HCT116 (cell line): ENCODE data around the gene SSNA1. TPM values are rescaled to one million over a fixed set of nuclear protein-coding genes. Genes with fewer than 3 reads are reported as not detected.

Source experiments
- ATAC-seq: fragments of 200-7000 bp; cut with Tn5 transposase; 2 replicates; pipeline ENCODE4 v1.9.1; 2020; ENCODE audit warnings: mild to moderate bottlenecking, moderate library complexity
- BruUV-seq: library from RNA; stranded (reverse); fragments of 400-500 nt; replicated peaks from 2 replicates; lab custom pipeline; 2021; lab: Mats Ljungman, UMichigan
- CTCF ChIA-PET: fragments of 300-600 bp; sonication (Branson Sonifier 250); formaldehyde crosslinking; loops from one replicate; lab custom pipeline; 2021; ENCODE audit warnings: antibody characterized with exemption; lab: Charles Lee
- POLR2A ChIA-PET: fragments of 300-600, 350-600 bp; sonication (Branson Sonifier 250); formaldehyde crosslinking; loops from one replicate; lab custom pipeline; 2021; ENCODE audit warnings: antibody characterized with exemption; lab: Charles Lee
- RAD21 ChIA-PET, 2 experiments: fragments of 300-600 bp; sonication (Branson Sonifier 250); formaldehyde crosslinking; loops; one replicate each; lab custom pipeline; 2023; ENCODE audit warnings: low total read pairs in 2 of 2; ENCODE audit not compliant: uncharacterized antibody in 2 of 2, unreplicated experiment in 2 of 2, low non-redundant PET in 1 of 2; lab: Charles Lee
- DNase-seq: peaks from one replicate; pipeline ENCODE4 v3.0.0-alpha.2; 2010; ENCODE audit warnings: low read depth, low spot score
- H2AFZ ChIP-seq: fragments of 200-600 bp; shearing (Covaris generic), sonication (generic); 2 replicates; pipeline ENCODE4 v1.6.1; 2017; ENCODE audit warnings: low read depth, mixed run types, mixed read lengths, antibody characterized with exemption, low read length; ENCODE audit not compliant: poor library complexity, severe bottlenecking
- H3K27ac ChIP-seq: 2 replicates; pipeline ENCODE4 v1.5.1; 2012; ENCODE audit warnings: low read depth, low read length
- H3K27me3 ChIP-seq: fragments of 200-600 bp; sonication (generic); 2 replicates; pipeline ENCODE4 v1.6.1; 2016; ENCODE audit warnings: mixed run types, low read length, mixed read lengths; ENCODE audit not compliant: insufficient read depth
- H3K36me3 ChIP-seq, 2 experiments: fragments of 200-500 bp in 1 of 2; fragments of 200-600 bp in 1 of 2; sonication (Bioruptor generic) in 1 of 2; sonication (generic) in 1 of 2; 2 replicates each; pipeline versions ENCODE4 v1.5.1 to v1.6.1; 2014 to 2016; ENCODE audit warnings: low read length in 2 of 2, inconsistent platforms in 1 of 2, mixed read lengths in 1 of 2, mixed run types in 1 of 2; ENCODE audit not compliant: insufficient read depth in 2 of 2, control insufficient read depth in 1 of 2
- H3K4me1 ChIP-seq, 2 experiments: fragments of 200-600 bp in 1 of 2; sonication (generic) in 1 of 2; 2 replicates each; pipeline versions ENCODE4 v1.5.1 to v1.6.1; 2012 to 2017; ENCODE audit warnings: low read length in 2 of 2, inconsistent platforms in 1 of 2, mild to moderate bottlenecking in 1 of 2, mixed read lengths in 1 of 2, mixed run types in 1 of 2, moderate library complexity in 1 of 2; ENCODE audit not compliant: insufficient read depth in 2 of 2, control insufficient read depth in 1 of 2
- H3K4me2 ChIP-seq: fragments of 200-600 bp; sonication (generic); 2 replicates; pipeline ENCODE4 v1.6.1; 2017; ENCODE audit warnings: mixed run types, low read length, mixed read lengths
- H3K4me3 ChIP-seq, 2 experiments: fragments of 200-600 bp in 1 of 2; sonication (generic) in 1 of 2; replicated peaks in 1 of 2; 2 replicates each; pipeline ENCODE4 v1.5.1; 2011 to 2016; ENCODE audit warnings: low read length in 2 of 2, control low read depth in 1 of 2, low read depth in 1 of 2, mild to moderate bottlenecking in 1 of 2, mixed read lengths in 1 of 2, mixed run types in 1 of 2
- H3K79me2 ChIP-seq: fragments of 200-600 bp; sonication (generic); 2 replicates; pipeline ENCODE4 v1.6.1; 2017; ENCODE audit warnings: mild to moderate bottlenecking, mixed run types, low read length, moderate library complexity, mixed read lengths; ENCODE audit not compliant: insufficient read depth
- H3K9ac ChIP-seq: fragments of 200-600 bp; sonication (generic); 2 replicates; pipeline ENCODE4 v1.6.1; 2016; ENCODE audit warnings: low read length, mixed read lengths
- H3K9me2 ChIP-seq: fragments of 200-600 bp; sonication (generic), shearing (Covaris generic); 2 replicates; pipeline ENCODE4 v1.6.1; 2017; ENCODE audit warnings: mixed run types, mild to moderate bottlenecking, moderate library complexity; ENCODE audit not compliant: insufficient read depth
- H3K9me3 ChIP-seq, 2 experiments: fragments of 200-500 bp in 1 of 2; fragments of 200-600 bp in 1 of 2; sonication (Bioruptor generic) in 1 of 2; sonication (generic) in 1 of 2; 2 replicates each; pipeline ENCODE4 v1.6.1; 2014 to 2017; ENCODE audit warnings: low read length in 2 of 2, mixed read lengths in 2 of 2, inconsistent platforms in 1 of 2, low read depth in 1 of 2, mild to moderate bottlenecking in 1 of 2, mixed run types in 1 of 2, moderate library complexity in 1 of 2; ENCODE audit not compliant: control insufficient read depth in 1 of 2, insufficient read depth in 1 of 2
- H4K20me1 ChIP-seq: fragments of 200-600 bp; sonication (generic), shearing (Covaris generic); 2 replicates; pipeline ENCODE4 v1.6.1; 2017; ENCODE audit warnings: mixed run types, mild to moderate bottlenecking, moderate library complexity; ENCODE audit not compliant: insufficient read depth
- CBX3 ChIP-seq: IDR thresholded peaks from 2 replicates; pipeline ENCODE4 v1.6.1; 2012; ENCODE audit warnings: low read depth
- CEBPB ChIP-seq: IDR thresholded peaks from 2 replicates; pipeline ENCODE4 v1.6.1; 2012; ENCODE audit warnings: low read depth
- ELF1 ChIP-seq: IDR thresholded peaks from 2 replicates; pipeline ENCODE4 v1.6.1; 2012; ENCODE audit warnings: low read depth, borderline replicate concordance
- EZH2 ChIP-seq: fragments of 200-600 bp; sonication (generic); IDR thresholded peaks from 2 replicates; pipeline ENCODE4 v1.6.1; 2017; ENCODE audit warnings: antibody characterized with exemption, mixed run types
- EZH2phosphoT487 ChIP-seq: fragments of 200-600 bp; IDR thresholded peaks from 2 replicates; pipeline ENCODE4 v1.6.1; 2018; ENCODE audit warnings: antibody characterized with exemption, borderline replicate concordance
- POLR2A ChIP-seq: IDR thresholded peaks from 2 replicates; pipeline ENCODE4 v1.7.0; 2011; ENCODE audit warnings: borderline replicate concordance; ENCODE audit not compliant: insufficient read depth, insufficient read length; ENCODE audit errors: extremely low read depth
- POLR2AphosphoS5 ChIP-seq: IDR thresholded peaks from 2 replicates; pipeline ENCODE4 v1.6.1; 2011; ENCODE audit warnings: mild to moderate bottlenecking, low read depth, low read length, moderate library complexity
- SIN3A ChIP-seq: IDR thresholded peaks from 2 replicates; pipeline ENCODE4 v1.6.1; 2012; ENCODE audit warnings: low read depth
- SP1 ChIP-seq: IDR thresholded peaks from 2 replicates; pipeline ENCODE4 v1.6.1; 2012; ENCODE audit warnings: low read depth
- TCF7L2 ChIP-seq: IDR thresholded peaks from 2 replicates; pipeline ENCODE4 v1.7.0; 2011; ENCODE audit warnings: borderline replicate concordance, inconsistent platforms; ENCODE audit not compliant: insufficient read depth, insufficient read length; ENCODE audit errors: extremely low read depth
- YY1 ChIP-seq: IDR thresholded peaks from 2 replicates; pipeline ENCODE4 v1.6.1; 2011; ENCODE audit warnings: low read length, low read depth, moderate library complexity, mild to moderate bottlenecking; ENCODE audit not compliant: insufficient replicate concordance; ENCODE audit errors: extremely low read depth
- ZFX ChIP-seq: fragments of 450-650 bp; IDR thresholded peaks from 2 replicates; pipeline ENCODE4 v1.6.1; 2017
- ZNF274 ChIP-seq: fragments of 200-500 bp; sonication (Bioruptor generic); IDR thresholded peaks from 2 replicates; pipeline ENCODE4 v1.6.1; 2014; ENCODE audit warnings: mild to moderate bottlenecking, low read depth, low read length, inconsistent platforms
- intact Hi-C: fragments of 100-400 bp; cut with micrococcal nuclease; formaldehyde crosslinking; loops from 2 replicates; pipeline ENCODE4 v1.10.0; 2022
- total RNA-seq: library from RNA; stranded (reverse); gene quantifications from one replicate; pipeline ENCODE4 v1.2.1, GENCODE V29; 2021; ENCODE audit not compliant: unreplicated experiment
- TF ChIP-seq, protein P1 (sequence below): IDR thresholded peaks from 2 replicates; pipeline ENCODE4 v1.6.1; 2012; ENCODE audit warnings: low read depth

The SSNA1 gene
- total RNA-seq, 1 experiment from 2014 or later = 84.7 TPM

DNA sequence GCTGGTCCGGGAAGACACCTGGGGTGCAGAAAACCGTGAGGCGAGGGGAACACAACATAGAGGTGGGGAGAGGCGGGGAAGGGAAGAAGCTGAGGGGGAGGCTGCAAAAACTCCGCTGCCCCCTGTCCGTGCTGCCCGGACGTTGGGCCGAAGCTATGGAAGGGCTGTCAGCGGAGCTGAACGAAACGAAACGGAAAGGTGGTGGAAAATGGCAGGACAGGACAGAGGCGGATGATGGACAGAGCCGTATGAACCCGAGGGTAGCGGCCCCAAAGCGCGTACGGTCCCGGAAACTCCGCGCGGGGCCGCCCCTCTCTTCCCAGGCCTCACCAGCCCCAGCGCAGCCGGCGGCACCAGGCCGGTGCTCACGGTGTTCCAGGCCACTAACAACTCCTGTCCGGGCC, 388 bp upstream of the SSNA1 start:
- TSS peak; percentile 81 for BruUV-seq
- H3K27ac ChIP-seq = peak overlapping the region; percentile 99
- ChIA-PET RAD21 (interaction anchor here (0.6 to 1.6 kb wide), 2 partner anchors 37 to 39 kb away, joined by 8 to 9 read pairs; partner anchors contain the start of gene RNF224 (in 1 of the 2)), POLR2A (interaction anchor here (0.6 to 3.5 kb wide), 7 partner anchors 11 to 53 kb away, joined by 3 to 20 read pairs (median 9); partner anchors contain the start of genes RNF224, TPRN and TUBB4B), CTCF (interaction anchor here (1.3 to 1.7 kb wide), 5 partner anchors 20 to 67 kb away, joined by 4 to 17 read pairs (median 8); partner anchors contain the start of genes NELFB and RNF224)
- peak overlapping the region; percentile 98 for H3K4me2 ChIP-seq
- H2AFZ ChIP-seq = no peak overlapping the region
- DNase-seq (no peak), ATAC-seq (peak; percentile 18)
- no peaks in the 10 kb centered on the region for H3K9me2 ChIP-seq
- H3K4me1 ChIP-seq = peaks cover 16 to 33% of the 10 kb centered on the region in 2 experiments
- H3K79me2 ChIP-seq = peaks cover 52% of the 10 kb centered on the region
- H3K9me3 ChIP-seq = no peaks in the 10 kb centered on the region
- H4K20me1 ChIP-seq = no peaks in the 10 kb centered on the region
- peak overlapping the region; percentile 94 for H3K9ac ChIP-seq
- TF ChIP-seq EZH2phosphoT487 (no peak), SIN3A (no peak), YY1 (no peak)
- H3K36me3 ChIP-seq = peaks cover 0 to 23% of the 10 kb centered on the region in 2 experiments; a peak in 1 of 4 replicates
- intact Hi-C loops = loop anchor here (5.0 kb wide), 1 partner anchor 39 kb away; the partner anchor contains the start of genes CYSRT1 and RNF224
- H3K27me3 ChIP-seq = no peaks in the 10 kb centered on the region
- peak overlapping the region; percentile 98 to 100 for H3K4me3 ChIP-seq

DNA sequence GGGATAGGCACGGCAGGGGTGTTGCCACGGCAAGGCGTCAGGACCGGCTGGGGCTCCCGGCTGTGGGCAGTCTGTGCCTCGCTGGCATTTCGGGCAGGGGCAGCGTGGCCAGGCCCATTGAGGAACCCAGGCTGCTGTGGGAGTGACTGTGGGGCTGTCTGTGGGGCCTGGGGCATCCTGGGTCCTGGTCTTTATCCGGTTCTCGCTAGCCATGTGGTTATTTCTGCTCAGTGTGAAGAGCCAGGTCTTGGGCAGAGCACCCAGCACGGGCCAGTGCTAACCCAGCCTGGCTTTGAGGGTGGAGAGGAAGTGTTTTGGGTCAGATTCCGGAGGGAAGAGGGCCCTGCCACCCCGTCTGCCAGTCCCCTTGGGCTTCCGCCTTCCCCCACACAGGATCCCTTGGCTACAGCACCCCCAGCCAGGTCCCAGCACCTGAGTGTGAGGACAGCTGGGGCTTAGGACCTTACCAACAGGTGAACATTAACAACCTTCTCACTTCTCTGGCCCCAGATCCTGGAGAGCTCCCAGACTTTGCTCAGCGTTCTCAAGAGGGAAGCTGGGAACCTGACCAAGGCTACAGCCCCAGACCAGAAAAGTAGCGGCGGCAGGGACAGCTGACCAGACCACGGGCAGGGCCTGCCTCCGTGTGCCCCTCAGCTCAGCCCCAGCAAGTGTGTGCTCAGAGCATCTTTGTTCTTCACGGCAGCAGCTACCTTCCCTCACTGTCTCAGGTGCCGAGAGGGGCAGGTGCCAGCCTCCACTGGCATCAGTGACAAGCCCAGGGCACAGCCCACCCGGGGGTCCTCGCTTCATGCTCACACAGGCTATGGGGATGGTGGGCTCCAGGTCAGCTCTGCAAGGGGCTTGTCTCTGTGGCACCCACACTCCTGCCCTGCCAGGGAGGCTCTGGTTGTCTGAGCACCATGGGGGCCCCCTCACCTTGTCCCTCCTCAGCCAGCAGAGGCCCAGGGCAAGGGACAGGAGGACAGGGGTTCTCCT, 1.1 kb downstream of the SSNA1 start:
- CTCF ChIA-PET = interaction anchor here (0.8 to 1.7 kb wide), 11 partner anchors 11 to 103 kb away, joined by 3 to 17 read pairs (median 4); partner anchors contain the start of genes MAN1B1, NELFB, RNF224 and TPRN
- peak overlapping the region; percentile 98 for H3K4me2 ChIP-seq
- POLR2A ChIA-PET = interaction anchor here (0.8 to 3.5 kb wide), 14 partner anchors 9 to 60 kb away, joined by 3 to 20 read pairs (median 5); partner anchors contain the start of genes NDOR1, RNF224, TMEM203 and TPRN
- ATAC-seq (no peak), DNase-seq (no peak)
- peaks cover 17 to 37% of the 10 kb centered on the region in 2 experiments for H3K4me1 ChIP-seq
- H3K79me2 ChIP-seq = peaks cover 60% of the 10 kb centered on the region
- no peak overlapping the region for H2AFZ ChIP-seq
- no peaks in the 10 kb centered on the region for H3K9me2 ChIP-seq
- H3K9ac ChIP-seq = peak overlapping the region; percentile 94
- peak overlapping the region; percentile 99 for H3K27ac ChIP-seq
- BruUV-seq = TSS peak; percentile 88
- intact Hi-C loops = loop anchor here (5.0 kb wide), 1 partner anchor 38 kb away; the partner anchor contains the start of genes CYSRT1 and RNF224
- RAD21 ChIA-PET = interaction anchor here (0.7 to 1.6 kb wide), 7 partner anchors 11 to 47 kb away, joined by 3 to 9 read pairs (median 3); partner anchors contain the start of genes RNF224 (in 2 of the 2) and TPRN (in 1 of the 2)
- H3K9me3 ChIP-seq = no peaks in the 10 kb centered on the region
- no peaks in the 10 kb centered on the region for H3K27me3 ChIP-seq
- H3K4me3 ChIP-seq = peak overlapping the region; percentile 98 to 100
- H4K20me1 ChIP-seq = no peaks in the 10 kb centered on the region
- peaks cover 0 to 23% of the 10 kb centered on the region in 2 experiments; a peak in 1 of 4 replicates for H3K36me3 ChIP-seq
- TF ChIP-seq SP1 (no peak), EZH2 (no peak), ZNF274 (no peak), ZFX (no peak), POLR2AphosphoS5 (no peak; the same call in 1 of the 2 replicates), CEBPB (no peak), SIN3A (no peak), CBX3 (no peak), ELF1 (no peak), POLR2A (no peak), TCF7L2 (no peak)
- TF ChIP-seq, protein P1, sequence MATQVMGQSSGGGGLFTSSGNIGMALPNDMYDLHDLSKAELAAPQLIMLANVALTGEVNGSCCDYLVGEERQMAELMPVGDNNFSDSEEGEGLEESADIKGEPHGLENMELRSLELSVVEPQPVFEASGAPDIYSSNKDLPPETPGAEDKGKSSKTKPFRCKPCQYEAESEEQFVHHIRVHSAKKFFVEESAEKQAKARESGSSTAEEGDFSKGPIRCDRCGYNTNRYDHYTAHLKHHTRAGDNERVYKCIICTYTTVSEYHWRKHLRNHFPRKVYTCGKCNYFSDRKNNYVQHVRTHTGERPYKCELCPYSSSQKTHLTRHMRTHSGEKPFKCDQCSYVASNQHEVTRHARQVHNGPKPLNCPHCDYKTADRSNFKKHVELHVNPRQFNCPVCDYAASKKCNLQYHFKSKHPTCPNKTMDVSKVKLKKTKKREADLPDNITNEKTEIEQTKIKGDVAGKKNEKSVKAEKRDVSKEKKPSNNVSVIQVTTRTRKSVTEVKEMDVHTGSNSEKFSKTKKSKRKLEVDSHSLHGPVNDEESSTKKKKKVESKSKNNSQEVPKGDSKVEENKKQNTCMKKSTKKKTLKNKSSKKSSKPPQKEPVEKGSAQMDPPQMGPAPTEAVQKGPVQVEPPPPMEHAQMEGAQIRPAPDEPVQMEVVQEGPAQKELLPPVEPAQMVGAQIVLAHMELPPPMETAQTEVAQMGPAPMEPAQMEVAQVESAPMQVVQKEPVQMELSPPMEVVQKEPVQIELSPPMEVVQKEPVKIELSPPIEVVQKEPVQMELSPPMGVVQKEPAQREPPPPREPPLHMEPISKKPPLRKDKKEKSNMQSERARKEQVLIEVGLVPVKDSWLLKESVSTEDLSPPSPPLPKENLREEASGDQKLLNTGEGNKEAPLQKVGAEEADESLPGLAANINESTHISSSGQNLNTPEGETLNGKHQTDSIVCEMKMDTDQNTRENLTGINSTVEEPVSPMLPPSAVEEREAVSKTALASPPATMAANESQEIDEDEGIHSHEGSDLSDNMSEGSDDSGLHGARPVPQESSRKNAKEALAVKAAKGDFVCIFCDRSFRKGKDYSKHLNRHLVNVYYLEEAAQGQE = no peak
